HepG2 (cell line): ENCODE data around the gene TYW1.
"Not testable (repeated sequence)": the region's sequence is repeated elsewhere in the genome, so short reads cannot be mapped to it uniquely, and the experiment has no call there.

Experiments used
- ATM ChIP-seq: fragments of 450-650 bp; IDR thresholded peaks from 2 replicates; pipeline ENCODE4 v1.7.1; 2017; ENCODE audit warnings: mild to moderate bottlenecking, borderline replicate concordance
- EP300 ChIP-seq, 3 experiments: sonication (generic) in 1 of 3; formaldehyde crosslinking in 1 of 3; IDR thresholded peaks; 2 replicates each; pipeline versions ENCODE4 v1.5.1 to v1.6.1; 2011 to 2020; ENCODE audit warnings: low read depth in 2 of 3, low read length in 2 of 3, borderline replicate concordance in 1 of 3, improper control_type of control experiment in 1 of 3, mild to moderate bottlenecking in 1 of 3, missing genetic modification reagents in 1 of 3, moderate library complexity in 1 of 3
- FOSL2 ChIP-seq: sonication (generic); formaldehyde crosslinking; IDR thresholded peaks from 2 replicates; pipeline ENCODE4 v1.4.0; 2020; ENCODE audit warnings: missing genetic modification reagents
- MTA3 ChIP-seq: sonication (generic); formaldehyde crosslinking; IDR thresholded peaks from 2 replicates; pipeline ENCODE4 v1.4.0; 2020; ENCODE audit warnings: missing genetic modification reagents
- NFYB ChIP-seq: sonication (generic); formaldehyde crosslinking; IDR thresholded peaks from 2 replicates; pipeline ENCODE4 v1.4.0; 2020; ENCODE audit warnings: missing genetic modification reagents
- POLR2A ChIP-seq, 2 experiments: IDR thresholded peaks; 2 replicates each; pipeline ENCODE4 v1.6.1; 2011; ENCODE audit warnings: low read depth in 2 of 2, low read length in 2 of 2, mild to moderate bottlenecking in 1 of 2, moderate library complexity in 1 of 2; ENCODE audit not compliant: insufficient read depth in 1 of 2
- SMC3 ChIP-seq: IDR thresholded peaks from 2 replicates; pipeline ENCODE4 v1.6.1; 2011; ENCODE audit warnings: low read length, improper control_type of control experiment
- ZBTB1 ChIP-seq: sonication (generic); formaldehyde crosslinking; IDR thresholded peaks from 2 replicates; pipeline ENCODE4 v1.4.0; 2020; ENCODE audit warnings: missing genetic modification reagents, borderline replicate concordance
- ZNF24 ChIP-seq: fragments of 450-650 bp; IDR thresholded peaks from 2 replicates; pipeline ENCODE4 v1.6.1; 2017; ENCODE audit warnings: antibody characterized with exemption, mild to moderate bottlenecking
- TF ChIP-seq, protein P1 (sequence below): sonication (generic); formaldehyde crosslinking; IDR thresholded peaks from 2 replicates; pipeline ENCODE4 v1.5.0; 2020; ENCODE audit warnings: mild to moderate bottlenecking, missing genetic modification reagents, moderate library complexity
- TF ChIP-seq, protein P2 (sequence below): sonication (generic); formaldehyde crosslinking; IDR thresholded peaks from 2 replicates; pipeline ENCODE4 v1.4.0; 2020; ENCODE audit warnings: mild to moderate bottlenecking, missing genetic modification reagents

GRCh38 chr7:67213038-67213437, 216.4 kb downstream of the TYW1 start:
- not testable (repeated sequence) for TF ChIP-seq ZNF24; FOSL2 (CRISPR knock-in tag); EP300 (IDR thresholded peaks at IDR 0.05; ENCODE audit: low read depth in 2 of 2, low read length in 2 of 2); EP300 (CRISPR knock-in tag; IDR thresholded peaks at IDR 0.05; ENCODE audit: borderline replicate concordance); ZBTB1 (CRISPR knock-in tag); SMC3; NFYB (CRISPR knock-in tag); ATM; MTA3 (CRISPR knock-in tag); POLR2A (IDR thresholded peaks at IDR 0.05; ENCODE audit: insufficient read depth in 1 of 2, low read depth in 2 of 2, low read length in 2 of 2)
- TF ChIP-seq, protein P1, sequence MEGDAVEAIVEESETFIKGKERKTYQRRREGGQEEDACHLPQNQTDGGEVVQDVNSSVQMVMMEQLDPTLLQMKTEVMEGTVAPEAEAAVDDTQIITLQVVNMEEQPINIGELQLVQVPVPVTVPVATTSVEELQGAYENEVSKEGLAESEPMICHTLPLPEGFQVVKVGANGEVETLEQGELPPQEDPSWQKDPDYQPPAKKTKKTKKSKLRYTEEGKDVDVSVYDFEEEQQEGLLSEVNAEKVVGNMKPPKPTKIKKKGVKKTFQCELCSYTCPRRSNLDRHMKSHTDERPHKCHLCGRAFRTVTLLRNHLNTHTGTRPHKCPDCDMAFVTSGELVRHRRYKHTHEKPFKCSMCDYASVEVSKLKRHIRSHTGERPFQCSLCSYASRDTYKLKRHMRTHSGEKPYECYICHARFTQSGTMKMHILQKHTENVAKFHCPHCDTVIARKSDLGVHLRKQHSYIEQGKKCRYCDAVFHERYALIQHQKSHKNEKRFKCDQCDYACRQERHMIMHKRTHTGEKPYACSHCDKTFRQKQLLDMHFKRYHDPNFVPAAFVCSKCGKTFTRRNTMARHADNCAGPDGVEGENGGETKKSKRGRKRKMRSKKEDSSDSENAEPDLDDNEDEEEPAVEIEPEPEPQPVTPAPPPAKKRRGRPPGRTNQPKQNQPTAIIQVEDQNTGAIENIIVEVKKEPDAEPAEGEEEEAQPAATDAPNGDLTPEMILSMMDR (CRISPR knock-in tag): not testable (repeated sequence)
- TF ChIP-seq, protein P2, sequence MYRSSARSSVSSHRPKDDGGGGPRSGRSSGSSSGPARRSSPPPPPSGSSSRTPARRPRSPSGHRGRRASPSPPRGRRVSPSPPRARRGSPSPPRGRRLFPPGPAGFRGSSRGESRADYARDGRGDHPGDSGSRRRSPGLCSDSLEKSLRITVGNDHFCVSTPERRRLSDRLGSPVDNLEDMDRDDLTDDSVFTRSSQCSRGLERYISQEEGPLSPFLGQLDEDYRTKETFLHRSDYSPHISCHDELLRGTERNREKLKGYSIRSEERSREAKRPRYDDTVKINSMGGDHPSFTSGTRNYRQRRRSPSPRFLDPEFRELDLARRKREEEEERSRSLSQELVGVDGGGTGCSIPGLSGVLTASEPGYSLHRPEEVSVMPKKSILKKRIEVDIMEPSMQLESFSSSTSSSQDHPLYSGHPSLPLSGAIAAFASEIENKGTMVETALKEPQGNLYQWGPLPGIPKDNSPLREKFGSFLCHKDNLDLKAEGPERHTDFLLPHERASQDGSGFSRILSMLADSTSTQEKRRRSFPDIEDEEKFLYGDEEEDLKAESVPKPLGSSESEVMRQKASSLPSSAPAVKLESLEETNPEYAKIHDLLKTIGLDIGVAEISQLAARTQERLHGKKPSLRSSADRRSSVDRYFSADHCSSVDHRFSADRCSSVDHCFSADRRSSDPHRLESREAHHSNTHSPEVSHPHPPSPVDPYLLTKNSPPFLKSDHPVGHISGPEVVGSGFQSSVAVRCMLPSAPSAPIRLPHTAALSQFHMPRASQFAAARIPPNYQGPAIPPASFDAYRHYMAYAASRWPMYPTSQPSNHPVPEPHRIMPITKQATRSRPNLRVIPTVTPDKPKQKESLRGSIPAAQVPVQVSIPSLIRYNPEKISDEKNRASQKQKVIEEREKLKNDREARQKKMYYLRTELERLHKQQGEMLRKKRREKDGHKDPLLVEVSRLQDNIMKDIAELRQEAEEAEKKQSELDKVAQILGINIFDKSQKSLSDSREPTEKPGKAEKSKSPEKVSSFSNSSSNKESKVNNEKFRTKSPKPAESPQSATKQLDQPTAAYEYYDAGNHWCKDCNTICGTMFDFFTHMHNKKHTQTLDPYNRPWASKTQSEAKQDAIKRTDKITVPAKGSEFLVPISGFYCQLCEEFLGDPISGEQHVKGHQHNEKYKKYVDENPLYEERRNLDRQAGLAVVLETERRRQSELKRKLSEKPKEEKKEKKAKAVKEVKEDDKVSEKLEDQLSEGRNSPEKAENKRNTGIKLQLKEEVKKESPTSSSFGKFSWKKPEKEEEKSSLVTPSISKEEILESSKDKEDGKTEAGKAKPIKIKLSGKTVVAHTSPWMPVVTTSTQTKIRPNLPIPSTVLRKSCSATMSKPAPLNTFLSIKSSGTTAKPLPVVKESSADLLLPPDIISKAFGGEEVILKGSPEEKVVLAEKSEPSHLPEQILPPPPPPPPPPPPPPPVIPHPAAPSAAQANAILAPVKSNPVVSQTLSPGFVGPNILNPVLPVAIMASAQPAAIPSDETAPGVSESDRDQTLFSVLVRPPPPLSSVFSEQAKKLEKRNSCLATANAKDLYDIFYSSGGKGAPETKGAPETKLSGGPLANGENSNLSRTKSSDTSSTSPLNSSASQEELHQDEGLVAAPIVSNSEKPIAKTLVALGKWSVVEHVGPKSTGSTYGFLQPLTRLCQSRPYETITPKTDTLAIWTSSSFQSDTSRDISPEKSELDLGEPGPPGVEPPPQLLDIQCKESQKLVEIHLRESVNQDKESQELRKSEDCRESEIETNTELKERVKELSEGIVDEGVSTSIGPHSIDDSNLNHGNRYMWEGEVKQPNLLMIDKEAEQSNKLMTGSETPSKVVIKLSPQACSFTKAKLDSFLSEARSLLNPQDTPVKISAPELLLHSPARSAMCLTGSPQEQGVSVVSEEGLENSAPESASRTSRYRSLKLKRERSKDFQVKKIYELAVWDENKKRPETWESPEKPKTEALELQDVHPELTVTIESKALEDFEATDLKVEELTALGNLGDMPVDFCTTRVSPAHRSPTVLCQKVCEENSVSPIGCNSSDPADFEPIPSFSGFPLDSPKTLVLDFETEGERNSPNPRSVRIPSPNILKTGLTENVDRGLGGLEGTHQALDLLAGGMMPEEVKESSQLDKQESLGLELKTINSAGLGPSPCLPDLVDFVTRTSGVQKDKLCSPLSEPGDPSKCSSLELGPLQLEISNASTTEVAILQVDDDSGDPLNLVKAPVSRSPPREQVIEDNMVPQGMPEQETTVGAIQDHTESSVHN: not testable (repeated sequence)
